ENCODE measurements around the gene PIGU.

DNA sequence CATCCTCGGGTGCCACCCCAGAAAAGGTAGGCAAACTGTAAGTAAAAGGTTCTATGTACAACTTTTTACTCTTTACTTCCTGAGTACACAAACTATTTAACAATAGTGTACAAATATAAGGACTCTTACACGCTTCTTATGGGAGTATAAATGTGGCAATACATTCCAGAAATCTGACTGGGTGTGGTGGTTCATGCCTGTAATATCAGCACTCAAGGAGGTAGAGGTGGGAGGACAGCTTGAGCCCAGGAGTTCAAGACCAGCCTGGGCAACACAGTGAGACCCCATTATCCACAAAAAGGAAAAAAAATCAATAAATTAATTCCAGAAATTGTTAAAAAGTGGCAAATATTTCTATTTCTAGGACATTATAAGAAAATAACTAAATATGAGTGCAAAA is 48.9 kb downstream of the PIGU start:
- TF ChIP-seq, protein P1, sequence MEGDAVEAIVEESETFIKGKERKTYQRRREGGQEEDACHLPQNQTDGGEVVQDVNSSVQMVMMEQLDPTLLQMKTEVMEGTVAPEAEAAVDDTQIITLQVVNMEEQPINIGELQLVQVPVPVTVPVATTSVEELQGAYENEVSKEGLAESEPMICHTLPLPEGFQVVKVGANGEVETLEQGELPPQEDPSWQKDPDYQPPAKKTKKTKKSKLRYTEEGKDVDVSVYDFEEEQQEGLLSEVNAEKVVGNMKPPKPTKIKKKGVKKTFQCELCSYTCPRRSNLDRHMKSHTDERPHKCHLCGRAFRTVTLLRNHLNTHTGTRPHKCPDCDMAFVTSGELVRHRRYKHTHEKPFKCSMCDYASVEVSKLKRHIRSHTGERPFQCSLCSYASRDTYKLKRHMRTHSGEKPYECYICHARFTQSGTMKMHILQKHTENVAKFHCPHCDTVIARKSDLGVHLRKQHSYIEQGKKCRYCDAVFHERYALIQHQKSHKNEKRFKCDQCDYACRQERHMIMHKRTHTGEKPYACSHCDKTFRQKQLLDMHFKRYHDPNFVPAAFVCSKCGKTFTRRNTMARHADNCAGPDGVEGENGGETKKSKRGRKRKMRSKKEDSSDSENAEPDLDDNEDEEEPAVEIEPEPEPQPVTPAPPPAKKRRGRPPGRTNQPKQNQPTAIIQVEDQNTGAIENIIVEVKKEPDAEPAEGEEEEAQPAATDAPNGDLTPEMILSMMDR (IDR thresholded peaks at IDR 0.05): no peak
- TF ChIP-seq POLR2A (IDR thresholded peaks at IDR 0.05) (no peak), POLR2AphosphoS5 (IDR thresholded peaks at IDR 0.05; ENCODE audit: insufficient read depth in 1 of 2, low read depth in 1 of 2) (no peak)
